ENCODE data around the gene GRIP1.

Gene GRIP1

DNA sequence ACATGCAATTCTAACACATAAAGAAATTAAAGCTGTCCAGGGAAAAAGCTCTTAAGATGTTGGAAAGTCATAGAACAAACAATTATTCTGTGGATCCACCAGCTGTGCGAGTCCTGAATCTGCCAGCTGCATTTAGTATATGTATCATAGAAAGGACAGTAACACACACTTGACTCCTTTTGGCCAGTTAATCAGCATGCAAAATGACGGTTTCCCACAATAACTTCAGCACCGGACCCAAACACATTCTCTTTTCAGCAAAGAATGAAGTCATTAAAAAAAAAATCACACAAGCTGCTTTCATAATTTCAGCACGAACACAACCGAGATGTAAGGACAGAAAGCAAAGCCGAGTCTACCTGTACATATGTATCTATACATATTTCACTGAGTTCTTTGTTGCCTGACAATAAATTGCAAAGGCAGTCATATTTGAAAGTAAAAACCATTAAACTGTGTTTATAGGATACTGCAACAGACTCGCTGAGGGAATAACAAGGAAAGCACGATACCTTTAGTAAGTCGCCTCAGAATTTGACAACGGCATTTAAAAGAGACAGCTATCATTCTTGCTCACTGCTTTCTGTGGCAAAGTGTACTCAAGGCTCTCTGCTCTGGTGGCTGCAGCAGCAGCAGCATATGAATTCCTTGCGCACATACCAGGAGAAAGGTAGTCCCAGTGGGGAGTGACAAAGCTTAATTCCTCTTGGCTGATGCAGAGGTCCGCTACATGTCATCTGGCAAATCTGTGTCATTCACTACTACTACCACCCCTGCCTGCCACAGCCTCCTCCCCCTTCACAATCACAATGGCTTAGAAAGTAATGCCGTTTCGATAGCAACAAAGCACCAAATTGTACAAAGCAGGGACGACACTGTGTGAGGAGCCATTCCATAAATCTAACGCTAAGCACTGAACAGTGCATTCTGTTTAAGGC is at the start of gene GRIP1:
Gene GRIP1, minus strand, starts transcription at position 739 of the 938 bp plus-strand sequence. Its CDS starts 172 bp downstream, at position 567.
- TF ChIP-seq ZFX (IDR thresholded peaks at IDR 0.05; ENCODE audit: borderline replicate concordance) (no peak), CTCF (IDR thresholded peaks at IDR 0.05) (no peak)
- H3K27ac ChIP-seq: no peak within 1 kb of the TSS

DNA sequence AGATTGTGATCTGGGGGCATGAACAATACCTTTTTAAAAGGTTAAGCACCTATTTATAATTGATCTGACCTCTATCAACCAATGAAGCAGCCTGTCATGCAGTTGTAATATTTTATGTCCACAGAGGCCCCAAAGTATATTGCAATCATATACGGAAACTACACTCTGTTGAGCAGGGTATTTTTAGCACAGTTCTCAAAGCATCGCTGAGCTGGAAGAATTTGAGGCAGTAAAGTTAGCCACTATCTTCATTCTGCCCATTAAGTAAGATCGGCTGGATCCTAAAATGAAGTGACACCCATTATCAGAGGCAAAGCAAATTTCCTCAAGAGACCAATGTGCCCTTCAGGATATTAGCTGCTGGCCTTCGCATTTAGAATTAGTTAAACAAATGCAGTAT is 47.7 kb upstream of the GRIP1 start:
- no peak overlapping the region for H3K27ac ChIP-seq
- TF ChIP-seq ZFX (IDR thresholded peaks at IDR 0.05; ENCODE audit: borderline replicate concordance): no peak

DNA sequence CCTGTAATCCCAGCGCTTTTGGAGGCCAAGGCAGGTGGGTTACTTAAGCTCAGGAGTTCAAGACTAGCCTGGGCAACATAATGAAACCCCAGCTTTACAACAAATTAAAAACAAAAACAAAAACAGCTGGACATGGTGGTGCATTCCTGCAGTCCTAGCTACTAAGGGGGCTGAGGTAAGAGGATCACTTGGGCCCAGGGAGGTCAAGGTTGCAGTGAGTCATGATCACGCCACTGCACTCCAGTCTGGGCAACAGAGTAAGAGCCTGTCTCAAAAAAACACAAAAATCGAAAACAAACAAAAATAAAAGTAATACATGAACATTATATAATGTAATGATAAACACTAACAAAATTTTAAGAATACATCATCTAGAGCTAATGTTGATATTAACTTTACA is 46.2 kb upstream of the GRIP1 start:
- H3K27ac ChIP-seq: no peak overlapping the region
- no peak for TF ChIP-seq ZFX (IDR thresholded peaks at IDR 0.05; ENCODE audit: borderline replicate concordance)
- TF ChIP-seq CTCF (IDR thresholded peaks at IDR 0.05): no peak

DNA sequence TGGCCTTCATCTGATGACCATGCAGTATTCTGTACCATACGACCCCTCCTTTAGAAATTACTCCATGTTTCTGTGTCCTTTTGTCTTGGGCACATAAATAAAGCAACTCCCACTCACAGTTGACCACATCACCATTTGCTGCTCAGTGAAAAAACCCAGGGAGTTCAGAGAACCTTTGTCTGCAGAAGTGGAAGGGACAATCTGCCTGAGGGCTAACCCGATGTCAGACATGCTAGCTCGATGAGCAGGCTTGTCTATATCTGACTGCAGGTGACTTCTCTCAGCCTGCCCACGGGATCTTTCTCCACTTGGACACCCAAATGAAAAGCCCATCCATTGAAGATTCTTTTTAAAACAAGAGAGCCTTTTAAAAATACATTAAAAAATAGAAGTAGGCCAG is 45.7 kb upstream of the GRIP1 start:
- TF ChIP-seq ZFX (IDR thresholded peaks at IDR 0.05; ENCODE audit: borderline replicate concordance): no peak
- no peak for TF ChIP-seq CTCF (IDR thresholded peaks at IDR 0.05)

DNA sequence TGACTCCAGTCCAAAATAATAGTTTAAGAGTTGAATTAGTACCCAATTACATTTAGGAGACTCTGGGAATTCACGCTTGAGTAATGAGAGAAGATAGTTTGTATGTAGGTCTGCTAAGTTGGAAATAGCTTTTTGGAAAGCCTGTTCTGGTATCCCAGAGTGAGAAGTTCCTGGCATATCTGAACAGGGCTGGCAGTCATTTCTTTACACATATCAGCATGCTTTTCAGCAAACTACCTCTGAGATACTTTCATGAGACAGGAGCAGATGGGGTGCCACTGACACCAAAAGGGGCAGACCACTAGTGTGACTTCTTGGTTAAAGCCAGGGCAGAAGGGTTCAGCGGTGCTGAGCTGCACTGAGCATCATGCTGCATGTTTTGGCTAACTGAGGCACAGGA is 45.1 kb upstream of the GRIP1 start:
- TF ChIP-seq CTCF (IDR thresholded peaks at IDR 0.05) (no peak), ZFX (IDR thresholded peaks at IDR 0.05; ENCODE audit: borderline replicate concordance) (no peak)
- H3K27ac ChIP-seq: no peak overlapping the region

More for the DNA sequence above, 45.7 kb upstream of the GRIP1 start:
- H3K27ac ChIP-seq: no peak overlapping the region

- no peak overlapping the region for H3K27ac ChIP-seq
Observed at GRCh38 chr12:66719862-66720261, 41.0 kb upstream of the GRIP1 start.

DNA sequence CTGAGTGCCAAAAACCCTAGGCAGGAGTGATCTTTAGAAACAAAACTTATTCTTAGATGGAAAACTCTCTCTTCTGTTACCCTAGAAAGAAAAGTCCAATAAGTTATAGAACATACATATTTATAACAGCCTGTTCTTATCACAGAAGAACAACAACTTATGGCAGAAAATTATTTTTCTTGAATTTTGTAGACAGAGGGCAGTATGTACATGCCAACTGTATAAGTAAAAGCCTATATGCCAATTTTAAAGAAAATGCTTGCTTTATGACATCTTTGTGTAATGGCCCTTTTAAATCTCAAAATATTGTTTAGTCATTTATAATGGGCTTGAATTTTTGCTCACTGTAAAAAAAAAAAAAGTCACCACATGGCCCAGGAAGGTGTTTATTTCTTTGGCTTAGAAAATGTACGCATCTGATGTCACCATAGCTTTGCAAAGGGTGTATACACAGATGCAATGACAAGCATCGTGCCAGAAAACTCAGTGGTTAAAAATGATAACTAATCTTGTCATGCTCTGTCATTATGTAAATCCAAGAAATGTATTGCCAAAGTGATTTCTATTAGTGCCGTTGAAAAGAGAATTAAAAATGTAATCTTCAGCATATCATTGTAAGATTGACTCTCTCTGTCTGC is 38.3 kb upstream of the GRIP1 start:
- no peak overlapping the region for H3K27ac ChIP-seq
- no peak for TF ChIP-seq CTCF (IDR thresholded peaks at IDR 0.05)
- TF ChIP-seq ZFX (IDR thresholded peaks at IDR 0.05; ENCODE audit: borderline replicate concordance): no peak

More at GRCh38 chr12:66719862-66720261, 41.0 kb upstream of the GRIP1 start:
- TF ChIP-seq CTCF (IDR thresholded peaks at IDR 0.05) (no peak), ZFX (IDR thresholded peaks at IDR 0.05; ENCODE audit: borderline replicate concordance) (no peak)

All from 22Rv1 (cell line).